HEK293T (cell line): Measurements from ENCODE around the gene SLC6A1.

Experiments
- CTCF ChIA-PET: fragments of 350-600 bp; formaldehyde crosslinking; extraction: SDS; loops from one replicate; lab custom pipeline; 2021; ENCODE audit warnings: antibody characterized with exemption, inconsistent platforms; lab: Yijun Ruan, JAX
- POLR2A ChIA-PET: fragments of 350-600 bp; formaldehyde crosslinking; extraction: SDS; loops from one replicate; lab custom pipeline; 2020; ENCODE audit warnings: antibody characterized with exemption, inconsistent platforms; lab: Yijun Ruan, JAX
- DNase-seq: peaks from one replicate; pipeline ENCODE4 v3.0.0; 2012; ENCODE audit warnings: mixed read lengths; ENCODE audit errors: extremely low spot score
- ARNT ChIP-seq: fragments of 450-650 bp; IDR thresholded peaks from 2 replicates; pipeline ENCODE4 v1.6.1; 2017; ENCODE audit warnings: mild to moderate bottlenecking
- BHLHE40 ChIP-seq: fragments of 450-650 bp; IDR thresholded peaks from 2 replicates; pipeline ENCODE4 v1.6.1; 2016; ENCODE audit warnings: mild to moderate bottlenecking, moderate library complexity, borderline replicate concordance
- CTBP1 ChIP-seq: fragments of 450-650 bp; IDR thresholded peaks from 2 replicates; pipeline ENCODE4 v1.6.1; 2016; ENCODE audit warnings: borderline replicate concordance
- ELF4 ChIP-seq: fragments of 450-650 bp; IDR thresholded peaks from 2 replicates; pipeline ENCODE4 v1.6.1; 2017; ENCODE audit warnings: antibody characterized with exemption
- FOXA1 ChIP-seq: fragments of 450-650 bp; IDR thresholded peaks from 2 replicates; pipeline ENCODE4 v1.6.1; 2016; ENCODE audit warnings: mild to moderate bottlenecking
- FOXK2 ChIP-seq: fragments of 450-650 bp; IDR thresholded peaks from 2 replicates; pipeline ENCODE4 v1.6.1; 2016; ENCODE audit warnings: mild to moderate bottlenecking
- FOXM1 ChIP-seq: fragments of 450-650 bp; IDR thresholded peaks from 2 replicates; pipeline ENCODE4 v1.6.1; 2017; ENCODE audit warnings: mild to moderate bottlenecking, borderline replicate concordance
- HDGF ChIP-seq: fragments of 450-650 bp; IDR thresholded peaks from 2 replicates; pipeline ENCODE4 v1.6.1; 2017; ENCODE audit warnings: antibody characterized with exemption, borderline replicate concordance
- L3MBTL2 ChIP-seq: fragments of 450-650 bp; conservative IDR thresholded peaks from 2 replicates; pipeline ENCODE4 v1.6.1; 2016; ENCODE audit warnings: mild to moderate bottlenecking
- LEF1 ChIP-seq: fragments of 450-650 bp; IDR thresholded peaks from 2 replicates; pipeline ENCODE4 v1.6.1; 2017; ENCODE audit warnings: mild to moderate bottlenecking, borderline replicate concordance
- NFRKB ChIP-seq: fragments of 450-650 bp; IDR thresholded peaks from 2 replicates; pipeline ENCODE4 v1.6.1; 2016; ENCODE audit warnings: mild to moderate bottlenecking, moderate library complexity
- SP1 ChIP-seq: fragments of 450-650 bp; IDR thresholded peaks from 2 replicates; pipeline ENCODE4 v1.6.1; 2017
- SUZ12 ChIP-seq: fragments of 450-650 bp; IDR thresholded peaks from 2 replicates; pipeline ENCODE4 v1.6.1; 2016; ENCODE audit warnings: mild to moderate bottlenecking
- TARDBP ChIP-seq: fragments of 450-650 bp; IDR thresholded peaks from 2 replicates; pipeline ENCODE4 v1.6.1; 2016
- ZNF384 ChIP-seq: fragments of 450-650 bp; IDR thresholded peaks from 2 replicates; pipeline ENCODE4 v1.6.1; 2016
- TF ChIP-seq, protein P1 (sequence below): fragments of 450-650 bp; IDR thresholded peaks from 2 replicates; pipeline ENCODE4 v1.6.1; 2016

SLC6A1 gene

DNA sequence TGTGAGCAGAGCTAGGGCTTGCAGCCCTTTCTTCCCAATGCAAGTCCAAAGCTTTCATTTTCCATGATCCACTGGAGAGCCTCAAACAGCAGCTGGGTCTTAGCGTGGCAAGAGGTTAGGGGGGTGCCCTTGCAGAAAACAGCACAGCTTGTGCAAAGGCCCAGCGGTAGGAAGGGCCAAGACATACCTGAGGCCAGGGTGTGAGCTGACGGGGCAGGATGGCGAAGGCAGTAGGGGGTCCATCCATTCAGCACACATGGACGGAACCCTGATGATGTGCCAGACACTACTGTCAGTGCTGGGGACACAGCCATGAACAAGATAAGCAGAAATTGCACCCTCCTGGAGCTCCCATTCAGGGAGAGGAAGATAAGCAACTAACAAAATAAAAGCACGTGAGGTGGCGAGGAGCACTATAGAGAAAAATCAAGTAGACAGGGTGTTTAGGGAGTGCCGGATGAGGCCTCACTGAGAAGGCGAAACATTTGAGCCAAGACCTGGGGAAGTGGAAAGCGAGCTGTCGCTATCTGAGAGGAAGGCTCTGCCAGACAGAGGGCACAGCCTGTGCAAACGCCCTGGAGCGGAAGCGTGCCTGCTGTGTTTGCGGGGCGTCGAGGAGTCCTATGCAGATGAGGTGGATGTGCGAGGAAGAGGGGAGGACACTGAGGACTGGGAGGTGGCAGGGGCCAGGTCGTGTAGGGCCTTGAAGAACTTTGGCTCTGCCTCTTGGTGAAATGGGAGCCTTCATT is 43.4 kb downstream of the SLC6A1 start:
- ChIA-PET POLR2A (no interaction called here), CTCF (no interaction called here)
- no peak for TF ChIP-seq FOXK2
- no peak for TF ChIP-seq NFRKB
- no peak for TF ChIP-seq BHLHE40
- TF ChIP-seq CTBP1: no peak
- TF ChIP-seq ZNF384: no peak
- no peak for TF ChIP-seq SP1
- no peak for DNase-seq

DNA sequence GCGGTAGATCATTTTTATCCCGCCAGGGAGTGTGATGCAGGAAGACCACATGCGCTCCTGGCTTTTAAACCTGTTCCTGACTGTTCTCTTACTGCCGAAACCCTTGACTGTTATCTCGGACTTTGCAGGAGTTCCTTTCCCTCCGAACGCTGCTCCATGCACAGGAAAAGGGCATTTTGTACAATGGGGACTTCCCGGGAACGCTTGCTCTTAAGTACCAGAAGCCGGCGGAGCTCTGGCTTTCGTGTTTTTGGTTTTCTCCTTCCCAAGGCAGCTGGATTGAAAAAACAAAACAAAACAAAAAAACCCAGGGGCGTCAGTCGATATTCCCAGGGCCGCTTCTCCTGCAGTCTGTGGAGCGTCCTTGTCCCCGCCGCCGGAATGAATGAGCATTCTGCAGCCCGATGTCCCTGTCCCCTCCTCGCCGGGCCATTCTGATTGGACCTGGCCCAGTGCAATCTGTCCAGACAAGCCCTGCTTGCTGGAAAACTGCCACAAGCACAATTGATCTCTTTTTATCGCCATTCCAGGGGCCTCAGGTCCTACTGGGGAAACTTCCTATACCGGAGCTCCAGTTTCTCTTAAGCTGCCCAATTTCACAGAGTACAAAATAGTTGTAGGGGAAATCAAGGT is 44.8 kb downstream of the SLC6A1 start:
- DNase-seq: no peak
- TF ChIP-seq NFRKB (no peak), SP1 (no peak), FOXK2 (no peak), ELF4 (no peak), L3MBTL2 (no peak), BHLHE40 (no peak), LEF1 (no peak), SUZ12 (no peak)
- CTCF ChIA-PET: no interaction called here
- POLR2A ChIA-PET: interaction anchor here (1.1 kb wide), 1 partner anchor 10 kb away, joined by 3 read pairs; no protein-coding TSS in a partner anchor

DNA sequence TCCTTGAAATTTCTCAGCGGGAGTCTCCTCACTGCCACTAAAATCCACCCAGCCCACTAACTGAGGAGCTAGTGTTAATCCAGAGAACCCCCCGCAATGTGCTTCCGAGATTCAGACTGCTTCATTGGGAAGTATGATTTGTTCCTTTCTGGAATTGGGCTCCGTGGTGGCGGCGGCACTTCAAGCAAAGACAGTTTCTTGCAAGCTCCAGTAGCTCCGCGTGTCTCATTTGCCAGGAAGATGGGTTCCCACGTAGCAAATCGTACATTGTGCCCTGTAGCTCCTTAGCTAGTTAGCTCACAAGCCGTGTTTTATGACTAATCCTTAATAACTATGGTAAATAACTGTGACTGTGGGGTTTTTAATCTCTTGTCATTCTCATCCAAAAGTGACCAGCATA is 45.4 kb downstream of the SLC6A1 start:
- CTCF ChIA-PET: no interaction called here
- no peak for TF ChIP-seq LEF1
- TF ChIP-seq, protein P1, sequence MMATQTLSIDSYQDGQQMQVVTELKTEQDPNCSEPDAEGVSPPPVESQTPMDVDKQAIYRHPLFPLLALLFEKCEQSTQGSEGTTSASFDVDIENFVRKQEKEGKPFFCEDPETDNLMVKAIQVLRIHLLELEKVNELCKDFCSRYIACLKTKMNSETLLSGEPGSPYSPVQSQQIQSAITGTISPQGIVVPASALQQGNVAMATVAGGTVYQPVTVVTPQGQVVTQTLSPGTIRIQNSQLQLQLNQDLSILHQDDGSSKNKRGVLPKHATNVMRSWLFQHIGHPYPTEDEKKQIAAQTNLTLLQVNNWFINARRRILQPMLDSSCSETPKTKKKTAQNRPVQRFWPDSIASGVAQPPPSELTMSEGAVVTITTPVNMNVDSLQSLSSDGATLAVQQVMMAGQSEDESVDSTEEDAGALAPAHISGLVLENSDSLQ: no peak

DNA sequence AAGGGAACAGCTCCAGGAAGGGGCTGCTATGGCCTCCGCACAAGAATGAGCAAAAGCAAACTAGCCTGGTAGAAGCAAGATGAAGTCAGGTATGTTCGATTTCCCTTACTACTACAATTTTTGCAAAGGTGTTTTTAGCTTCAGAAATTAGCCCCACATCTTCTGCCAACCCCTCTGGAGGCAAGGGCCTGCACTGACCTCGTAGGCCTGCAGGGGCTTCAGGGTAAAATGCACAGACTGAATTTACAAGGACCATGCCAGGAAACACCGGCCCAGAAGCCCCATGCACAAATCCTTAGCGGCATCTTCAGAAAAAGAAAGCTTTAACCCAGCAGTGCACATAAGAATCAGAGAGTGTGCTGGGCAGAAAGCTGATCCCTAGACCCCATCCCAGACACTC is 53.0 kb downstream of the SLC6A1 start:
- DNase-seq: no peak

More for the DNA sequence above, 45.4 kb downstream of the SLC6A1 start:
- POLR2A ChIA-PET: interaction anchor here (1.1 kb wide), 1 partner anchor 9 kb away, joined by 3 read pairs; no protein-coding TSS in a partner anchor
- no peak for DNase-seq

DNA sequence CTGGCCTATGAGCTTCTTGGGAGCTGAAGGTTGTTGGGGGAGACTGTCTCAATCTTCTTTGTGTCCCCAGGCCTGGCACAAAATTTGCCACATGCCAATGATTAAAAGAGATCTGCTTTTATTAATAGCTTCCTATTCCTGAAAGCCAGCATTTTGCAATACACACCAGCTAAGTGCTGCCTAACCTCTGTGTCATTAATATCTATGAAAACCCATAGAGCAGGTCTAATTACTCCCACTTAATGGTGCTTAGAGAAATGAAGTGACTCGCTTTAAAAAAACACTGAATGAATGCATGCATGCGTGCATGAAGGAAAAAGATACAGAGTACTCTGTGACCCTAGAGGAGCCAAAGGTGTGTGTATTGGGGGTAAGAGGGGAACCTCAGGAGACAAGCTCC is 55.0 kb downstream of the SLC6A1 start:
- ChIA-PET POLR2A (interaction anchor here (1.1 kb wide), 1 partner anchor 9 kb away, joined by 3 read pairs; no protein-coding TSS in a partner anchor), CTCF (interaction anchor here (1.2 kb wide), 1 partner anchor 13 kb away, joined by 6 read pairs; no protein-coding TSS in a partner anchor)
- no peak for TF ChIP-seq ELF4
- TF ChIP-seq ARNT: no peak
- no peak for TF ChIP-seq SP1
- DNase-seq: no peak

More for the DNA sequence above, 53.0 kb downstream of the SLC6A1 start:
- ChIA-PET CTCF (no interaction called here), POLR2A (no interaction called here)
- TF ChIP-seq CTBP1 (no peak), L3MBTL2 (no peak), BHLHE40 (no peak), HDGF (no peak), ELF4 (no peak)
- TF ChIP-seq, protein P1: no peak

DNA sequence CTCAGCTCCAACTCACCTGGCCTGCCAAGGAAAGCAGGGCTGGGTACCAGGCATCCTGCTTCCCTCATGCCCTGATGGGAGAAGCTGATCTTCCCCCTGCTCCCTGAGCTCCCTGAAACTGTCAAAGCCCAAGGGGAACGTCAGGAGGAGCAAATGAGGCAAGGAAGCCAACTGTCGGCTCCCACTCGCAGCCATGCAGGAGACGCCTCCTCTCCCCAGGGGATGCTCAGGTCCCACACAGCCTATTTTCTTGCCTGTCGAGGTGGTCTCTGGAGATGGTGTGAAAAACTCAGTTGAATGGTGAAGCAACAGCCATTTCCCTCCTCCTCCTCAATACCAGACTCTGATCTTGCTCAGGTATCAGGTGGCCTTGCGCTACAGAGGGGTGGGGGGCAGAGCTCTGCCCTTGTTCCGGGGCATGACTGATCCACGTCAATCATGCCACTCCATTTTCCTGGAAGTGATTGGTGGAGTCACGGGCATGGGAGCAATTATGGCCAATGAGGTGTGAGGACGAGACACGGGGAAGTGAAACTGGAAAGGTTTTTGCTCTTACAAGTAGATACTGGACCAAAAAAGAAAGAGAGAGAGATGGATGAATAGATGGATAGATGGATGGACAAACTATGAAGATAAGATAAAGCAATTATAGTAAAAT is 58.2 kb downstream of the SLC6A1 start:
- ChIA-PET POLR2A (no interaction called here), CTCF (interaction anchor here (1.0 kb wide), 1 partner anchor 9 kb away, joined by 4 read pairs; no protein-coding TSS in a partner anchor)
- no peak for DNase-seq
- TF ChIP-seq NFRKB (no peak), CTBP1 (no peak), TARDBP (no peak), SP1 (no peak), ARNT (no peak), FOXK2 (no peak), FOXM1 (no peak), LEF1 (no peak), HDGF (no peak), BHLHE40 (no peak), L3MBTL2 (no peak), ZNF384 (no peak), SUZ12 (no peak), ELF4 (no peak), FOXA1 (no peak)
- TF ChIP-seq, protein P1: no peak
